A549 (cell line): ENCODE data around the gene KRT15. TPM values are rescaled to one million over a fixed set of nuclear protein-coding genes. Genes with fewer than 3 reads are reported as not detected.
A peak's percentile ranks its signal among the peaks of the same experiment; 100 is the strongest.

Source experiments
- ATAC-seq, 2 experiments: fragments of 200-7000 bp in 1 of 2; fragments of >200 bp in 1 of 2; cut with Nextera tagmentation in 1 of 2; cut with Tn5 transposase in 1 of 2; 3 replicates each; pipeline versions ENCODE4 v1.8.0 to v1.9.1; 2018 to 2020; ENCODE audit warnings: mild to moderate bottlenecking in 1 of 2, moderate library complexity in 1 of 2
- CTCF ChIA-PET: fragments of 300-600 bp; sonication (Branson Sonifier 250); formaldehyde crosslinking; extraction: SDS; loops from one replicate; lab custom pipeline; 2021; ENCODE audit warnings: antibody characterized with exemption, inconsistent platforms; lab: Yijun Ruan, JAX
- POLR2A ChIA-PET: fragments of 350-600 bp; formaldehyde crosslinking; extraction: SDS; loops from one replicate; lab custom pipeline; 2021; ENCODE audit warnings: antibody characterized with exemption, inconsistent platforms; lab: Yijun Ruan, JAX
- DNase-seq, 2 experiments: peaks; one replicate each; pipeline versions ENCODE4 v3.0.0 to v3.0.0-alpha.2; 2011 to 2016; ENCODE audit warnings: low read depth in 1 of 2, low spot score in 1 of 2
- FAIRE-seq: peaks from 2 replicates; lab custom pipeline; 2011; peaks lifted over from hg19 to GRCh38; lab: Jason Lieb, UNC
- H3K27ac ChIP-seq, 2 experiments: fragments of >200 bp; sonication (Bioruptor Twin); formaldehyde crosslinking; 3 replicates each; pipeline ENCODE4 v1.5.1; 2016 to 2017
- H3K4me1 ChIP-seq: fragments of >200 bp; sonication (Bioruptor Twin); formaldehyde crosslinking; 3 replicates; pipeline ENCODE4 v1.6.1; 2016
- H3K4me2 ChIP-seq: fragments of >200 bp; sonication (Bioruptor Twin); formaldehyde crosslinking; 3 replicates; pipeline ENCODE4 v1.6.1; 2016
- H3K4me3 ChIP-seq: fragments of >200 bp; sonication (Bioruptor Twin); formaldehyde crosslinking; 3 replicates; pipeline ENCODE4 v1.5.1; 2016
- H3K9me3 ChIP-seq: fragments of >200 bp; sonication (Bioruptor Twin); formaldehyde crosslinking; 3 replicates; pipeline ENCODE4 v1.6.1; 2016
- BHLHE40 ChIP-seq: IDR thresholded peaks from 2 replicates; pipeline ENCODE4 v1.6.1; 2012; ENCODE audit warnings: low read depth, low read length, inconsistent platforms
- CHD2 ChIP-seq: fragments of 150-350 bp; IDR thresholded peaks from 2 replicates; pipeline ENCODE4 v1.6.1; 2014; ENCODE audit warnings: low read length; ENCODE audit not compliant: partially characterized antibody
- EHF ChIP-seq: fragments of 250-450 bp; sonication (Bioruptor Pico); IDR thresholded peaks from 2 replicates; pipeline ENCODE4 v1.5.0; 2020; ENCODE audit warnings: mild to moderate bottlenecking
- EHMT2 ChIP-seq: fragments of 200-600 bp; sonication (generic); IDR thresholded peaks from 2 replicates; pipeline ENCODE4 v1.6.1; 2016; ENCODE audit warnings: antibody characterized with exemption, low read depth, mild to moderate bottlenecking, moderate library complexity
- EP300 ChIP-seq, 2 experiments: fragments of >200 bp; sonication (Bioruptor Twin); formaldehyde crosslinking; IDR thresholded peaks; 2 replicates in 1 of 2; 3 replicates in 1 of 2; pipeline ENCODE4 v1.6.1; 2016 to 2017
- ESRRA ChIP-seq: fragments of 150-350 bp; IDR thresholded peaks from 2 replicates; pipeline ENCODE4 v1.6.1; 2014; ENCODE audit warnings: mild to moderate bottlenecking, low read length, borderline replicate concordance
- FOSL2 ChIP-seq, 2 experiments: fragments of 450-650 bp in 1 of 2; fragments of >200 bp in 1 of 2; sonication (Bioruptor Twin) in 1 of 2; formaldehyde crosslinking; IDR thresholded peaks; 2 replicates each; pipeline versions ENCODE4 v1.5.0 to v1.6.1; 2016 to 2020; ENCODE audit warnings: mild to moderate bottlenecking in 1 of 2, moderate library complexity in 1 of 2
- HDAC2 ChIP-seq: fragments of 200-600 bp; sonication (generic); IDR thresholded peaks from 2 replicates; pipeline ENCODE4 v1.6.1; 2016
- HEYL ChIP-seq: fragments of 250-450 bp; sonication (Bioruptor Pico); IDR thresholded peaks from 2 replicates; pipeline ENCODE4 v1.8.0; 2021; ENCODE audit warnings: mild to moderate bottlenecking, moderate library complexity
- HOXA7 ChIP-seq: fragments of 250-450 bp; sonication (Bioruptor Pico); IDR thresholded peaks from 2 replicates; pipeline ENCODE4 v1.5.0; 2020; ENCODE audit warnings: mild to moderate bottlenecking, moderate library complexity
- HOXB13 ChIP-seq: fragments of 250-450 bp; sonication (Bioruptor Pico); IDR thresholded peaks from 2 replicates; pipeline ENCODE4 v1.5.0; 2020; ENCODE audit warnings: low read depth, mild to moderate bottlenecking, moderate library complexity
- HOXB5 ChIP-seq: fragments of 250-450 bp; sonication (Bioruptor Pico); IDR thresholded peaks from 2 replicates; pipeline ENCODE4 v1.5.0; 2020; ENCODE audit warnings: mild to moderate bottlenecking, moderate library complexity
- JUN ChIP-seq, 2 experiments: fragments of >200 bp; sonication (Bioruptor Twin); formaldehyde crosslinking; IDR thresholded peaks; 2 replicates in 1 of 2; 3 replicates in 1 of 2; pipeline ENCODE4 v1.6.1; 2016 to 2017
- KDM5A ChIP-seq: fragments of 200-600 bp; sonication (generic); IDR thresholded peaks from 2 replicates; pipeline ENCODE4 v1.6.1; 2016; ENCODE audit warnings: antibody characterized with exemption, mild to moderate bottlenecking
- NFE2L2 ChIP-seq: fragments of 150-350 bp; conservative IDR thresholded peaks from 2 replicates; pipeline ENCODE4 v1.6.1; 2014; ENCODE audit warnings: low read length
- NR3C1 ChIP-seq: fragments of >200 bp; sonication (Bioruptor Twin); formaldehyde crosslinking; IDR thresholded peaks from 3 replicates; pipeline ENCODE4 v1.6.1; 2017
- RAD21 ChIP-seq, 2 experiments: fragments of >200 bp in 1 of 2; sonication (Bioruptor Twin) in 1 of 2; formaldehyde crosslinking in 1 of 2; IDR thresholded peaks in 1 of 2; conservative IDR thresholded peaks in 1 of 2; 2 replicates in 1 of 2; 3 replicates in 1 of 2; pipeline ENCODE4 v1.6.1; 2012 to 2018; ENCODE audit warnings: inconsistent platforms in 1 of 2
- RARB ChIP-seq: fragments of 250-450 bp; sonication (Bioruptor Pico); IDR thresholded peaks from 2 replicates; pipeline ENCODE4 v1.8.0; 2021; ENCODE audit warnings: mild to moderate bottlenecking, moderate library complexity
- RCOR1 ChIP-seq: fragments of 150-350 bp; IDR thresholded peaks from 2 replicates; pipeline ENCODE4 v1.6.1; 2014; ENCODE audit warnings: antibody characterized with exemption, low read length, low read depth
- SMC3 ChIP-seq: fragments of >200 bp; sonication (Bioruptor Twin); formaldehyde crosslinking; IDR thresholded peaks from 3 replicates; pipeline ENCODE4 v1.6.1; 2018; ENCODE audit warnings: inconsistent platforms
- SREBF2 ChIP-seq: fragments of 450-650 bp; IDR thresholded peaks from 2 replicates; pipeline ENCODE4 v1.6.1; 2014; ENCODE audit warnings: mild to moderate bottlenecking, moderate library complexity
- TP53 ChIP-seq: fragments of 250-450 bp; sonication (Bioruptor Pico); IDR thresholded peaks from 2 replicates; pipeline ENCODE4 v1.5.0; 2021; ENCODE audit warnings: mild to moderate bottlenecking, moderate library complexity
- WGBS: methylation state at CpG from one replicate; pipeline ENCODE4 v1.1.6; 2017; ENCODE audit errors: missing lambda C conversion rate; 5-methylcytosine and 5-hydroxymethylcytosine counted together
- polyA plus RNA-seq, 4 experiments: library from polyadenylated mRNA; depleted of rRNA in 3 of 4; stranded (reverse); fragments of >200 nt; fragmentation: RNase III in 1 of 4; extraction: RNeasy Plus Mini Kit Qiagen cat#74134 plus additional on column Dnase treatment in 1 of 4; gene quantifications; 2 replicates in 3 of 4; 3 replicates in 1 of 4; pipeline ENCODE4 v1.2.3, GENCODE V29; 2011 to 2017
- TF ChIP-seq, protein P1 (sequence below): fragments of >200 bp; sonication (Bioruptor Twin); formaldehyde crosslinking; IDR thresholded peaks from 2 replicates; pipeline ENCODE4 v1.6.1; 2016
- TF ChIP-seq, protein P2 (sequence below): fragments of >200 bp; sonication (Bioruptor Twin); formaldehyde crosslinking; IDR thresholded peaks from 3 replicates; pipeline ENCODE4 v1.5.1; 2016

Gene KRT15
- polyA plus RNA-seq, 2 of the 4 experiments (the other 2 are of a cell fraction), result 0.62 to 2.1 TPM

DNA sequence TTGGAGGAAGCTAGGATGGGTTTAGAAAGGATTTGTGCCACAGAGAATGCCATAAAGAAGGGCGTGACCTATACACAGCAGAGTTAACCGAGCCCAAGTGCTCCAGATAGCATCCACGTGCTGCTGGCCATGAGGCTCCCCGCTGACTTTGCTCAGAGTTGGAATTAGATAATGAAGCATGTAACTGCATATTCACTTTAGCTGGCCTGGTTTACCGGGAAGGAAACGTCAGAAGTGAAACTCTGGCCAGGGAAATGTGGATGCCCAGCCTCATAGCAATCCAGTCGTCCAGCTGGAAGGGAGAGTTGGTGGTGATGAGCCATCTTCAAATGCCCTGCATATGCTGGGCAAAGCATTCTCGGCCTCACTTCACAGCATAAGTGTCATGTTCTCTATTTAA lies 43.8 kb downstream of the KRT15 start:
- DNase-seq (no peak), ATAC-seq (no peak)
- H3K9me3 ChIP-seq, result peaks cover 9% of the 10 kb centered on the region; the same call in 2 of the 3 replicates
- H3K4me1 ChIP-seq, result no peaks in the 10 kb centered on the region
- WGBS, result 50% methylated on average over 8 of the region's 8 CpGs
- no peak overlapping the region for H3K4me2 ChIP-seq
- TF ChIP-seq SREBF2 (no peak), EHF (CRISPR knock-in tag) (no peak), FOSL2 (IDR thresholded peaks at IDR 0.05) (no peak), FOSL2 (CRISPR knock-in tag; IDR thresholded peaks at IDR 0.05) (no peak), HDAC2 (no peak), HEYL (CRISPR knock-in tag) (no peak), RCOR1 (no peak)
- TF ChIP-seq, all 56 proteins: peak for 0
- Histone ChIP-seq H3K4me3 (no peak overlapping the region), H3K27ac (no peak overlapping the region)
- ChIA-PET CTCF (interaction anchor here (0.8 to 1.6 kb wide), 5 partner anchors 10 to 83 kb away, joined by 3 to 6 read pairs (median 3); no protein-coding TSS in a partner anchor), POLR2A (no interaction called here)
- FAIRE-seq, result peak; percentile 43

- TF ChIP-seq NFE2L2 (no peak), CHD2 (no peak), HOXA7 (CRISPR knock-in tag) (no peak), HOXB5 (CRISPR knock-in tag) (no peak), SMC3 (no peak), HOXB13 (CRISPR knock-in tag) (no peak), JUN (IDR thresholded peaks at IDR 0.05) (no peak), RAD21 (conservative IDR thresholded peaks at IDR 0.05 in 1 of 2, IDR thresholded peaks at IDR 0.05 in 1 of 2) (no peak), EP300 (IDR thresholded peaks at IDR 0.05) (no peak), BHLHE40 (no peak), HDAC2 (no peak)
- TF ChIP-seq, protein P1, sequence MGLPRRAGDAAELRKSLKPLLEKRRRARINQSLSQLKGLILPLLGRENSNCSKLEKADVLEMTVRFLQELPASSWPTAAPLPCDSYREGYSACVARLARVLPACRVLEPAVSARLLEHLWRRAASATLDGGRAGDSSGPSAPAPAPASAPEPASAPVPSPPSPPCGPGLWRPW, result no peak
- H3K4me3 ChIP-seq, result no peak overlapping the region
- H3K27ac ChIP-seq, result no peak overlapping the region
- H3K9me3 ChIP-seq, result peaks cover 28% of the 10 kb centered on the region
- no peak overlapping the region for H3K4me2 ChIP-seq
- POLR2A ChIA-PET, result no interaction called here
- FAIRE-seq, result no peak
- no peak for ATAC-seq
- H3K4me1 ChIP-seq, result peaks cover 13% of the 10 kb centered on the region
- no peak for DNase-seq
- CTCF ChIA-PET, result interaction anchor here (1.2 to 1.7 kb wide), 3 partner anchors 15 to 199 kb away, joined by 3 to 5 read pairs (median 3); no protein-coding TSS in a partner anchor
Measured at GRCh38 chr17:41468346-41468745, 50.3 kb downstream of the KRT15 start.

- no peak for DNase-seq
- no peak overlapping the region for H3K27ac ChIP-seq
- peaks cover 13% of the 10 kb centered on the region for H3K4me1 ChIP-seq
- TF ChIP-seq KDM5A, result no peak
- TF ChIP-seq SMC3, result no peak
- no peak for TF ChIP-seq ESRRA
- no peak for TF ChIP-seq TP53 (CRISPR knock-in tag)
- TF ChIP-seq NR3C1, result no peak
- H3K9me3 ChIP-seq, result peaks cover 28% of the 10 kb centered on the region
- 64% methylated on average over 4 of the region's 4 CpGs for WGBS
- no peak for FAIRE-seq
- no peak overlapping the region for H3K4me3 ChIP-seq
- CTCF ChIA-PET, result interaction anchor here (0.6 to 2.9 kb wide), 7 partner anchors 16 to 199 kb away, joined by 3 to 22 read pairs (median 3); no protein-coding TSS in a partner anchor
- no peak overlapping the region for H3K4me2 ChIP-seq
- POLR2A ChIA-PET, result no interaction called here
- ATAC-seq, result no peak
Measured at GRCh38 chr17:41467561-41467960, 51.1 kb downstream of the KRT15 start.

DNA sequence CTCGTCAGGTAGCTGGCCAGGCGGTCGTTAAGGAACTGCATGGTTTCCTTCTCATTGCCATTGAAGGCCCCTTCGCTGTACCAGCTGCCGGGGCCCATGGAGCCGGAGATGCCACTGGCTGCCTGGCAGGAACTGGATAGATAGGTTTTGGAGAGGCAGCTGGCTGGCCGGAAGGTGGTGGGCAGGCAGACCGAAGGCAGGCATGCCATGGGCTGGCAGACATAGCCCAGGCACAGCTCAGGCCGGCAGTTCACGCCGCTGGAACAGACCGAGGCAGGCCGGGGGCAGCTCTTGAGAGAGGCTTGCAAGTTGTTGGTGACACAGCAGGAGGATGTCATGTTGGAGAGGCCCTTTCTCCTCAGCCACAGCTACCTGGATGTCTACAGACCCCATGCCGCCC lies 51.7 kb downstream of the KRT15 start, which contains the start of gene KRT32:
KRT32 (minus strand) TSS at position 399 of the 400 bp plus-strand sequence; CDS start at position 338, 61 bp downstream.
- Histone ChIP-seq H3K27ac (no peak within 1 kb of the TSS), H3K4me2 (no peak within 1 kb of the TSS), H3K9me3 (peaks cover 25% of the 10 kb centered on the region), H3K4me3 (no peak within 1 kb of the TSS), H3K4me1 (peaks cover 13% of the 10 kb centered on the region)
- TF ChIP-seq, protein P2, sequence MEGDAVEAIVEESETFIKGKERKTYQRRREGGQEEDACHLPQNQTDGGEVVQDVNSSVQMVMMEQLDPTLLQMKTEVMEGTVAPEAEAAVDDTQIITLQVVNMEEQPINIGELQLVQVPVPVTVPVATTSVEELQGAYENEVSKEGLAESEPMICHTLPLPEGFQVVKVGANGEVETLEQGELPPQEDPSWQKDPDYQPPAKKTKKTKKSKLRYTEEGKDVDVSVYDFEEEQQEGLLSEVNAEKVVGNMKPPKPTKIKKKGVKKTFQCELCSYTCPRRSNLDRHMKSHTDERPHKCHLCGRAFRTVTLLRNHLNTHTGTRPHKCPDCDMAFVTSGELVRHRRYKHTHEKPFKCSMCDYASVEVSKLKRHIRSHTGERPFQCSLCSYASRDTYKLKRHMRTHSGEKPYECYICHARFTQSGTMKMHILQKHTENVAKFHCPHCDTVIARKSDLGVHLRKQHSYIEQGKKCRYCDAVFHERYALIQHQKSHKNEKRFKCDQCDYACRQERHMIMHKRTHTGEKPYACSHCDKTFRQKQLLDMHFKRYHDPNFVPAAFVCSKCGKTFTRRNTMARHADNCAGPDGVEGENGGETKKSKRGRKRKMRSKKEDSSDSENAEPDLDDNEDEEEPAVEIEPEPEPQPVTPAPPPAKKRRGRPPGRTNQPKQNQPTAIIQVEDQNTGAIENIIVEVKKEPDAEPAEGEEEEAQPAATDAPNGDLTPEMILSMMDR, result no peak
- TF ChIP-seq EP300 (IDR thresholded peaks at IDR 0.05), result no peak
- no peak for TF ChIP-seq RARB (CRISPR knock-in tag)
- TF ChIP-seq EHMT2, result no peak
- ChIA-PET POLR2A (no interaction called here), CTCF (interaction anchor here (0.9 to 2.9 kb wide), 6 partner anchors 14 to 182 kb away, joined by 3 to 22 read pairs (median 4); partner anchors contain the start of gene KRT35)
- no peak for DNase-seq
- 75% methylated on average over 14 of the region's 14 CpGs for WGBS
- FAIRE-seq, result no peak
- no peak for ATAC-seq
